Activated naive CD4-positive, alpha-beta T cell treated with anti-CD3 and anti-CD28 coated beads, Interleukin-2, amount 10 ng/mL, durations not matched to agents 5 hours and 36 hours (primary cell): Measurements from ENCODE around the gene CHI3L1. TPM values are rescaled to one million over a fixed set of nuclear protein-coding genes. Genes with fewer than 3 reads are reported as not detected.

Source experiments
- total RNA-seq, 2 experiments: library from RNA; stranded (reverse); gene quantifications; one replicate each; pipeline ENCODE4 v1.2.3, GENCODE V29; 2021

Gene CHI3L1
- total RNA-seq = not detected

DNA sequence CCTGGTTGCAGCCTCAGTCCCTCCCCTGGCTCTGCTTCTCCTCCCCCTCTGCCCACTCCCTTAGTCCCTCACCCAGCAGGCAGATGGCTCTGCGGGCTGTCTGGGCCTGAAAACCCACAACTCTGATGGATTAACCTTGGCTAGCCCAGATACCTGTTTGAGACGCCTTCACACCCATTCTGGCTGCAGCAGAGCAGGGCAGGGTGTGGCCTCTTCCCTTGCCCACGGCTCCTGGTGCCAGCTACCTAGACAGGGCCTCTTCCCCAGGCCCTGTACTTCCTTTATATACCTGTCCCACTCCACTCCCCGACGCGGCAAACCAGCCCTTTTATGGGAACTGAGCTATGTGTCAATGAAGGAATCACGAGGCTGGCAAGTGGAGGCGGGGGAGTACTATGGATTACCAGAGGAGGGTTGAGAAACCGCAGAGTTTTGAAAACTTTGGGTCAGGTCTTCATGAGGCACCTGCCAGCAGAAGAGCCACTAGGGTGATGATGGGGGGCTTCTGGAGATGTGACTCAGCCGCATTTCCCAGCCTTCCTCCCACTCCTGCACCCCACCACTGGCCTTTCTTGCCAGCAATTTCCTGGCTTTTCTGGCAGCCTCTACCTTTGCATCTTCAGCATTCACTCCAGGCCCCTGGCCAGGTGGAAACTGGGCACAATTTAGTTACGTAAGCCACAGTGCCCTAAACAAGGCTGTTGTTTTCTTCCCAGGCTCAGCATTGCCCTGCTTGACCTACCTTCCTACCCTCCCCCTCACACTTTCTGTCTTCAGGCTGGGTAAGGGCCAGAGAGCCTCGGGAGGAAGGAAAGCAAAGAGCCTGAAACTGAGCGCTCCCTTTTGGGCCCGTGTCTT, at the start of gene CHI3L1:
Gene CHI3L1 (minus strand): TSS at position 259 of the 858 bp plus-strand sequence. CDS start 81 bp downstream, at position 178.

DNA sequence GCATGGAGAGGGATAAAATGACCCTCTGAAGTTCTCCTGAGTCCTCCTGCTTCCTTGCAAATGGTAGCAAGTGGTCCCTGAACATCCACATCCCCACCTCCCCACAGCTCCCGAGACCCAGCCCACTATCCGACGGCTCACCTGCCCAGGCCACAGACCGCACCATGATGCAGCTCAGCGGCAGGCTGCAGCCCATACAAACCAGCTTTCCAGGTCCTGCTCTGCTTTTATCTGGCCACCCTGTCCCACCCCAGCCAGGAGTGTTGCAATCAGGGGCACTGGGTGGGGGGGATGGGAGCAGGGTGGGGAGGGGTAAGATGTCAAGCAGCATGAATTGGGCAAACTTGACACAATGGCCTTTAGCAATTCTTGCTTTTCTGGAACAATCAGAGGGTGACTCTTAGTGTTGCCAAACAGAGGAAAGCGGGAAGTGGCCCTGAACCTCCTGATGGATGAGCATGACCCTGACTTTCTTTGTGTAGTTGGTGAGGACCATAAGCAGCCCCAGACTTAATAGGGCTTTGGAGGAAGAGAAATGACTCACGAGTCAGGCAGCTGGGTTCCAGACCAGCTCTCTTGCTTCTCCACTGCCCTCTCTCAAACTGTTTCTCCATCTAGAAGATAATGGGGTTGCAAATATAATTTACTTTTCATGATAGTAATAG, 43.1 kb upstream of the CHI3L1 start, which contains the start of gene CHIT1:
Gene CHIT1 (minus strand): TSS at position 203 of the 665 bp plus-strand sequence. CDS start 37 bp downstream, at position 166.

DNA sequence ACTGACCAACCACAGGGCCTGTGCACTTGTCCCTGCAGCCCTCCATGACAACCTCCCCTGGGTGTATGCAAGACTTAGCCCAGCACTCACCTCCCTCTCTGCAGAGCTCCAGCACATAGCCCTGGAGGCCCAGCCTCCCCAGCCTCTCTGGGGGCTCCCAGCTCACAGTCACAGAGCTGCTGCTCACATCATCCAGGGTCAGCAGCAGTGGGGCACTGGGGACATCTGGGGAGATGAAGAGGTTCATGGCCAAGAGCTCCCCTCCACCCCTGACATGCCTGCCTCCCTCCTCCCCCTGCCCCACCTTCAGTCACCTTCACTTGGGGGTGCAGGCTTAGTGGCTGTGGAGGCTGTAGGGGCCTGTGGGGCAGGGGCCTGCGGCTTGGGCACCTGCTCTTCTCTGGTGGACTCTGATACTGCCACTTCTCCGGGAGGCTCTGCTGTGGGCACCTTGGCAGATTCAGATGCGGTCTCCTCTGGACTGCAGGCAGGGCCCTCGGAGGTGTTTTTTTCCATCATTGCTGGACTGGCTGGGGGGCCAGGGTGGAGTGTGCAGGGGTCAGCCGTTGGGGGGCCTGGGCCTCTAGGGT, 11.2 kb downstream of the CHI3L1 start, which contains the start of gene MYBPH:
Gene MYBPH (minus strand): TSS at position 590 of the 590 bp plus-strand sequence. CDS start 71 bp downstream, at position 519.

Other genes starting within 250 kb of the CHI3L1 start
- 10 to 100 TPM; 50.6 to 57.0 TPM for gene ADIPOR1, start 228.4 kb downstream of the CHI3L1 start, total RNA-seq
- 10 to 100 TPM; 22.8 to 23.6 TPM for gene CYB5R1, start 219.4 kb downstream of the CHI3L1 start, total RNA-seq
- 10 to 100 TPM; 62.5 to 68.8 TPM for gene TMEM183A, start 179.3 kb downstream of the CHI3L1 start, total RNA-seq
- 10 to 100 TPM; 45.8 to 46.9 TPM for gene PPFIA4, start 160.2 kb downstream of the CHI3L1 start, total RNA-seq
- gene MYOG, start 100.7 kb downstream of the CHI3L1 start, total RNA-seq = not detected
- not detected for gene ADORA1, start 59.0 kb downstream of the CHI3L1 start, total RNA-seq
- gene MYBPH, start 10.9 kb downstream of the CHI3L1 start, total RNA-seq = not detected
- under 1 TPM; 0.19 to 0.81 TPM for gene CHIT1, start 43.0 kb upstream of the CHI3L1 start, total RNA-seq
- gene BTG2, start 118.8 kb upstream of the CHI3L1 start, total RNA-seq = 100 to 1,000 TPM; 102 to 105 TPM
- under 1 TPM; 0.12 to 0.40 TPM for gene FMOD, start 164.4 kb upstream of the CHI3L1 start, total RNA-seq